Activated CD4-positive, alpha-beta memory T cell treated with anti-CD3 and anti-CD28 coated beads for 36 hours (primary cell): Measurements from ENCODE around the gene GFOD1. TPM values are rescaled to one million over a fixed set of nuclear protein-coding genes. Genes with fewer than 3 reads are reported as not detected.

Source experiments
- CTCF ChIA-PET: fragments of 350-600 bp; sonication (Branson Sonifier 250); formaldehyde crosslinking; loops from one replicate; lab custom pipeline; 2021; ENCODE audit warnings: antibody characterized with exemption, inconsistent platforms; lab: Charles Lee
- POLR2A ChIA-PET: fragments of 350-600 bp; sonication (Branson Sonifier 250); formaldehyde crosslinking; loops from one replicate; lab custom pipeline; 2021; ENCODE audit warnings: antibody characterized with exemption; lab: Charles Lee
- DNase-seq: peaks from one replicate; pipeline ENCODE4 v3.0.0-alpha.2; 2020
- H3K27ac Mint-ChIP-seq: one replicate; pipeline ENCODE4 v1.8.0; 2021; ENCODE audit warnings: mixed read lengths
- H3K27me3 Mint-ChIP-seq: one replicate; pipeline ENCODE4 v1.8.0; 2021; ENCODE audit warnings: mixed read lengths
- H3K36me3 Mint-ChIP-seq: one replicate; pipeline ENCODE4 v1.8.0; 2021; ENCODE audit warnings: mixed read lengths
- H3K4me1 Mint-ChIP-seq: one replicate; pipeline ENCODE4 v1.8.0; 2021; ENCODE audit warnings: low read depth, mixed read lengths
- H3K4me3 Mint-ChIP-seq: one replicate; pipeline ENCODE4 v1.8.0; 2021; ENCODE audit warnings: mild to moderate bottlenecking, mixed read lengths
- H3K9me3 Mint-ChIP-seq: one replicate; pipeline ENCODE4 v1.8.0; 2021; ENCODE audit warnings: mixed read lengths
- intact Hi-C: fragments of 100-400 bp; cut with micrococcal nuclease; formaldehyde crosslinking; loops from one replicate; pipeline ENCODE4 v1.15.1; 2023
- total RNA-seq, 2 experiments: library from RNA; stranded (reverse); gene quantifications; one replicate each; pipeline ENCODE4 v1.2.3, GENCODE V29; 2021

GFOD1 gene
- total RNA-seq, 2 experiments from 2014 or later, result 2.3 to 2.4 TPM

GRCh38 chr6:13508711-13509705, 21.6 kb upstream of the GFOD1 start:
- Mint-ChIP-seq H3K9me3 (no peaks in the 10 kb centered on the region), H3K4me3 (no peak overlapping the region), H3K4me1 (no peaks in the 10 kb centered on the region), H3K27me3 (peaks cover 2% of the 10 kb centered on the region), H3K36me3 (no peaks in the 10 kb centered on the region), H3K27ac (no peak overlapping the region)
- ChIA-PET CTCF (interaction anchor here (0.6 to 1.8 kb wide), 2 partner anchors 66 to 370 kb away, joined by 3 to 9 read pairs; partner anchors contain the start of gene SIRT5), POLR2A (no interaction called here)
- no peak for DNase-seq
- intact Hi-C loops, result no loop called here

GRCh38 chr6:13507306-13507860, 20.0 kb upstream of the GFOD1 start:
- Mint-ChIP-seq H3K4me1 (no peaks in the 10 kb centered on the region), H3K27ac (no peak overlapping the region), H3K9me3 (no peaks in the 10 kb centered on the region), H3K27me3 (peaks cover 2% of the 10 kb centered on the region), H3K4me3 (no peak overlapping the region), H3K36me3 (no peaks in the 10 kb centered on the region)
- no peak for DNase-seq
- ChIA-PET CTCF (no interaction called here), POLR2A (no interaction called here)
- intact Hi-C loops, result no loop called here

DNA sequence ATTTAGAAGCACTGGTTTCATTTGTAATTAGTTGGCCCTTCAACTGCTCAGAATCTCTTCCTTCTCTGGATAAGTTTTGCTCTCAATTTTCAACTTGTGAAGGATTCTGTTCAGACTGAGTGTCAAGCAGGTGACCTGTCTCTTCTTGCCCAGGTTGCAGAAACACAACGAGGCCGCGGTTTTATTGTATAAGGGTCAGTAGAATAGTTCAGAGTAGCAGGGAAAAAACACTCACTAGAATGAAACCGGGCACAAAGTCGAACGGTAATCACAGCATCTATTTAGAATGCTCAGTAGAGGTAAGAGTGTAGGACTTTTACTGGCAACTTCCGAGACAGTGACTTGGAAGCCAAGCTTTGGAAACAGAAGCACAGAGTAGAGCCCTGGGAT, 17.9 kb upstream of the GFOD1 start:
- H3K4me1 Mint-ChIP-seq, result peaks cover under 1% of the 10 kb centered on the region
- no peaks in the 10 kb centered on the region for H3K9me3 Mint-ChIP-seq
- H3K4me3 Mint-ChIP-seq, result no peak overlapping the region
- no peaks in the 10 kb centered on the region for H3K36me3 Mint-ChIP-seq
- POLR2A ChIA-PET, result no interaction called here
- DNase-seq, result no peak
- H3K27ac Mint-ChIP-seq, result no peak overlapping the region
- H3K27me3 Mint-ChIP-seq, result peaks cover 2% of the 10 kb centered on the region
- CTCF ChIA-PET, result no interaction called here
- intact Hi-C loops, result no loop called here

DNA sequence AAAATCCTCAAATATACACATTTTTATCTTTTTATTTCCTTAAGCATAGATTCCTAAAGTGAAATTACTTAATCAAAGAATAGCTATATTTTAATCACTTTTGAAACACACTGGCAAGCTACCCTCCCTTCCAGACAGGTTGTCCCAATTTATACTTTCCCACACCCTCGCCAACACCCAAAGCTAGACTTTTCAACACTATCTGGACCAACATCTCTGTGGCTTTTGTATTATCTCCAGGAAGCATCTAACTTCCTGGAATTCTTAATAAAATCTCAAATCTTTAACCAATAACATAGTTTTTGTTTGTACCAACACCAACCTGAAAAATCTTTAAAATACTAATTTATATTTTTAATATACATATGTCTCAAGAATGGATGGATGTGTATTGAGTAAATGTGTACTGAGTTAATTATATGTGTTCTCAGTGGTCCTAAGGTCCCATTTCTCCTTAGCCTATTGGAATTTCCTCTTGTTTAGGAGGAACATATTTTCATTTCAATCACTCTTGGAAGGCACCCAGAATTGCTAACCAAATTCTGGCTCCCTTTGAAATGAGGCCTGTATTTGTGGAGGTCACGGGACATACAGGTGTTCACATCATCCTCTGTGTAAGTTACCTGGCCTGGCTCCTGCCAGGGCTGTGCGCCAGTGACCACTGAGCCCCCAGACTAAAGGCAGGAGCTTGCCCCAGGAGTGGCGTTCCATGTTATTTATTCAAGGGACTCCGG, 17.4 kb upstream of the GFOD1 start:
- ChIA-PET POLR2A (no interaction called here), CTCF (no interaction called here)
- peaks cover 5% of the 10 kb centered on the region for H3K4me1 Mint-ChIP-seq
- no peak overlapping the region for H3K27ac Mint-ChIP-seq
- H3K4me3 Mint-ChIP-seq, result no peak overlapping the region
- no peaks in the 10 kb centered on the region for H3K9me3 Mint-ChIP-seq
- peaks cover 2% of the 10 kb centered on the region for H3K27me3 Mint-ChIP-seq
- intact Hi-C loops, result no loop called here
- H3K36me3 Mint-ChIP-seq, result no peaks in the 10 kb centered on the region
- DNase-seq, result no peak

DNA sequence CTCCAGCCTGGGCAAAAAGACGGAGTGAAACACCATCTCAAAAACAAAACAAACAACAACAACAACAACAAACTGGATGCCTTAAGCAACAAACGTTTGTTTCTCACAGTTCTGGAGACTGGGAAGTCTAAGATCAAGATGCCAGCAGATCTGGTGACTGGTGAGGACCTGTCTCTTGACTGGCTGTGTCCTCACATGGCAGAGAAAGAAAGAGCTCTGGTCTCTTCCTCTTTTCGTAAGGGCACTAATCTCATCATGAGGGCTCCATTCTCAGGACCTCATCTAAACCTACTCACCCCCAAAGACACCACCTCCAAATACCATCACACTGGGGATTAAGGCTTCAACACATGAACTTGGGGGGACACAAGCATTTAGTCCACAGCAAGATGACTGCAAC, 13.5 kb upstream of the GFOD1 start:
- no peak overlapping the region for H3K27ac Mint-ChIP-seq
- ChIA-PET POLR2A (no interaction called here), CTCF (no interaction called here)

DNA sequence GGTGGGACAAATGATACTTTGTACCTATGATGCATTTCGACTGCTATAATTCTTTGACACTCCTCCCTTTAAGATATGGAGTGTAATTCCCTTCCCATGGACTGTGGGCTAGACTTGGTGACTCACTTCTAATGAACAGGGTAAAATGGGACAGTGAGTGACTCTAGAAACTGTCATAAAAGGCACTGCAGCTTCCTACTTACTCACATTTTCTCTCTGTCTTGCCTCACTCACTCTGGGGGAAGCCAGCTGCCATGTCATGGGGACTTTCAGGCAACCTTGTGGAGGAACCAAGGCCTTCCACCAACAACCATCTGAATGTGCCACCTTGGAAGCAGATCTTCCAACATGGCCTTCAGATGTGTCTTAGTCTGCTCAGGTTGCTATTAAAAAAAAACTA, 12.9 kb upstream of the GFOD1 start:
- no peak overlapping the region for H3K4me3 Mint-ChIP-seq
- H3K27me3 Mint-ChIP-seq, result no peaks in the 10 kb centered on the region
- DNase-seq, result peak; percentile 35
- CTCF ChIA-PET, result no interaction called here
- intact Hi-C loops, result no loop called here
- H3K4me1 Mint-ChIP-seq, result peaks cover 5% of the 10 kb centered on the region
- no peaks in the 10 kb centered on the region for H3K36me3 Mint-ChIP-seq
- no peak overlapping the region for H3K27ac Mint-ChIP-seq
- H3K9me3 Mint-ChIP-seq, result no peaks in the 10 kb centered on the region
- POLR2A ChIA-PET, result no interaction called here

More for the DNA sequence above, 13.5 kb upstream of the GFOD1 start:
- intact Hi-C loops, result no loop called here
- no peak overlapping the region for H3K4me3 Mint-ChIP-seq
- no peaks in the 10 kb centered on the region for H3K9me3 Mint-ChIP-seq
- no peaks in the 10 kb centered on the region for H3K27me3 Mint-ChIP-seq
- H3K4me1 Mint-ChIP-seq, result peaks cover 5% of the 10 kb centered on the region
- no peak for DNase-seq
- no peaks in the 10 kb centered on the region for H3K36me3 Mint-ChIP-seq

GRCh38 chr6:13496513-13497190, 9.3 kb upstream of the GFOD1 start:
- H3K9me3 Mint-ChIP-seq, result no peaks in the 10 kb centered on the region
- no peak overlapping the region for H3K27ac Mint-ChIP-seq
- H3K4me1 Mint-ChIP-seq, result peaks cover 5% of the 10 kb centered on the region
- ChIA-PET CTCF (no interaction called here), POLR2A (no interaction called here)
- intact Hi-C loops, result no loop called here
- H3K36me3 Mint-ChIP-seq, result no peaks in the 10 kb centered on the region
- DNase-seq, result no peak
- H3K4me3 Mint-ChIP-seq, result no peak overlapping the region
- H3K27me3 Mint-ChIP-seq, result no peaks in the 10 kb centered on the region

GRCh38 chr6:13495818-13496217, 8.4 kb upstream of the GFOD1 start:
- Mint-ChIP-seq H3K9me3 (no peaks in the 10 kb centered on the region), H3K27ac (no peak overlapping the region), H3K36me3 (no peaks in the 10 kb centered on the region), H3K4me1 (peaks cover 5% of the 10 kb centered on the region), H3K4me3 (no peak overlapping the region), H3K27me3 (no peaks in the 10 kb centered on the region)
- ChIA-PET CTCF (no interaction called here), POLR2A (no interaction called here)
- intact Hi-C loops, result no loop called here
- no peak for DNase-seq

GRCh38 chr6:13495112-13495776, 7.8 kb upstream of the GFOD1 start:
- H3K4me3 Mint-ChIP-seq, result no peak overlapping the region
- no peaks in the 10 kb centered on the region for H3K9me3 Mint-ChIP-seq
- no peaks in the 10 kb centered on the region for H3K27me3 Mint-ChIP-seq
- H3K27ac Mint-ChIP-seq, result no peak overlapping the region
- intact Hi-C loops, result no loop called here
- ChIA-PET POLR2A (no interaction called here), CTCF (no interaction called here)
- H3K4me1 Mint-ChIP-seq, result peaks cover 3% of the 10 kb centered on the region
- no peak for DNase-seq
- no peaks in the 10 kb centered on the region for H3K36me3 Mint-ChIP-seq

DNA sequence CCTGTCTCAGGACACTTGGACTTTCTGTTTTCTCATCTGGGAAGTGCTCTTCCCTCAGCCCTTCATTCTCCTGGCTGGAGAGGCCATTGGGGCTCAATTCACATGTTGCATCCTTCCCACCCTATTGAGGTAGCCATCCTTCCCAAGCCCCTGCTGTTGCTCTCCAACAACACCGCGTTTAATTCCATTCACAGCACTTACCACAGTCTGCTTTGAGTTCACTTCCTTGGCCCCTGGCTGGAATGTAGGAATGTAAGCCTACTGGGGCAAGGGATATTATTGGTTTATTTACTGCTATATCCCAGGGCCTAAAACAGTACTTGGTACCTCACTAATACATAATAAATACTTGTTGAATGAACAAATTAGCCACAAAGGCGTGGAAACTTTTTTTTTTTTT, 6.7 kb upstream of the GFOD1 start:
- ChIA-PET CTCF (no interaction called here), POLR2A (no interaction called here)
- no peaks in the 10 kb centered on the region for H3K27me3 Mint-ChIP-seq
- H3K27ac Mint-ChIP-seq, result no peak overlapping the region
- intact Hi-C loops, result no loop called here
- H3K36me3 Mint-ChIP-seq, result no peaks in the 10 kb centered on the region
- no peak for DNase-seq
- H3K4me3 Mint-ChIP-seq, result no peak overlapping the region
- H3K9me3 Mint-ChIP-seq, result no peaks in the 10 kb centered on the region
- no peaks in the 10 kb centered on the region for H3K4me1 Mint-ChIP-seq

GRCh38 chr6:13493147-13493546, 5.7 kb upstream of the GFOD1 start:
- Mint-ChIP-seq H3K36me3 (no peaks in the 10 kb centered on the region), H3K4me3 (no peak overlapping the region), H3K4me1 (peaks cover 4% of the 10 kb centered on the region), H3K27ac (no peak overlapping the region), H3K9me3 (no peaks in the 10 kb centered on the region), H3K27me3 (peaks cover 5% of the 10 kb centered on the region)
- DNase-seq, result no peak
- CTCF ChIA-PET, result no interaction called here
- POLR2A ChIA-PET, result no interaction called here
- intact Hi-C loops, result no loop called here
